Uterus (tissue), 4 donors: ENCODE results near the gene WNT16. TPM values are rescaled to one million over a fixed set of nuclear protein-coding genes. Genes with fewer than 3 reads are reported as not detected.

Experiments used
- DNase-seq, 2 donors: peaks; one replicate each; pipeline ENCODE4 v3.0.0-alpha.2; 2019 to 2020
- H3K27ac ChIP-seq, 2 donors: fragments of 200-600 bp; sonication (generic); 1 replicate in 1 of 2; 2 replicates in 1 of 2; pipeline ENCODE4 v1.5.1; 2016 to 2018
- H3K27me3 ChIP-seq, 2 donors: fragments of 200-600 bp; sonication (generic); one replicate each; pipeline ENCODE4 v1.5.1; 2018 to 2019; ENCODE audit warnings: control low read depth in 1 of 2
- H3K36me3 ChIP-seq, 2 donors: fragments of 200-600 bp; sonication (generic); one replicate each; pipeline ENCODE4 v1.5.1; 2019; ENCODE audit warnings: control low read depth in 1 of 2
- H3K4me1 ChIP-seq, 2 donors: fragments of 200-600 bp; sonication (generic); one replicate each; pipeline ENCODE4 v1.5.1; 2018 to 2019; ENCODE audit warnings: control low read depth in 1 of 2
- H3K4me3 ChIP-seq, 2 donors: fragments of 200-600 bp; sonication (generic); 1 replicate in 1 of 2; 2 replicates in 1 of 2; pipeline ENCODE4 v1.5.1; 2018 to 2019; ENCODE audit warnings: mild to moderate bottlenecking in 1 of 2
- H3K9me3 ChIP-seq, 2 donors: fragments of 200-600 bp; sonication (generic); one replicate each; pipeline ENCODE4 v1.5.1; 2019; ENCODE audit warnings: control low read depth in 1 of 2
- POLR2A ChIP-seq, 2 donors: fragments of 450-650 bp; IDR thresholded peaks; one replicate each; pipeline ENCODE4 v1.6.1; 2016; ENCODE audit warnings: antibody characterized with exemption in 2 of 2, mild to moderate bottlenecking in 1 of 2, moderate library complexity in 1 of 2
- intact Hi-C: fragments of 100-400 bp; cut with DNase I; formaldehyde crosslinking; loops from one replicate; pipeline ENCODE4 v1.15.1; 2023; ENCODE audit warnings: low total_unique reads
- total RNA-seq, 4 donors: library from RNA; depleted of rRNA in 3 of 4; stranded (reverse); fragments of >200 nt in 3 of 4; gene quantifications; one replicate each; pipeline versions ENCODE4 v1.1.0 to v1.2.4, GENCODE V29; 2014 to 2023
- TF ChIP-seq, protein P1 (sequence below), 4 experiments: fragments of 200-600 bp in 2 of 4; fragments of 450-650 bp in 2 of 4; sonication (generic) in 2 of 4; IDR thresholded peaks; one replicate each; pipeline ENCODE4 v1.5.1; 2016 to 2019; ENCODE audit warnings: antibody characterized with exemption in 4 of 4, mild to moderate bottlenecking in 2 of 4, moderate library complexity in 1 of 4
- donor health status: DM: yes; HTN: yes; CAD: no.

WNT16 gene
- total RNA-seq, 4 donors from 2014 or later: 1.7 TPM; not detected in 3

DNA sequence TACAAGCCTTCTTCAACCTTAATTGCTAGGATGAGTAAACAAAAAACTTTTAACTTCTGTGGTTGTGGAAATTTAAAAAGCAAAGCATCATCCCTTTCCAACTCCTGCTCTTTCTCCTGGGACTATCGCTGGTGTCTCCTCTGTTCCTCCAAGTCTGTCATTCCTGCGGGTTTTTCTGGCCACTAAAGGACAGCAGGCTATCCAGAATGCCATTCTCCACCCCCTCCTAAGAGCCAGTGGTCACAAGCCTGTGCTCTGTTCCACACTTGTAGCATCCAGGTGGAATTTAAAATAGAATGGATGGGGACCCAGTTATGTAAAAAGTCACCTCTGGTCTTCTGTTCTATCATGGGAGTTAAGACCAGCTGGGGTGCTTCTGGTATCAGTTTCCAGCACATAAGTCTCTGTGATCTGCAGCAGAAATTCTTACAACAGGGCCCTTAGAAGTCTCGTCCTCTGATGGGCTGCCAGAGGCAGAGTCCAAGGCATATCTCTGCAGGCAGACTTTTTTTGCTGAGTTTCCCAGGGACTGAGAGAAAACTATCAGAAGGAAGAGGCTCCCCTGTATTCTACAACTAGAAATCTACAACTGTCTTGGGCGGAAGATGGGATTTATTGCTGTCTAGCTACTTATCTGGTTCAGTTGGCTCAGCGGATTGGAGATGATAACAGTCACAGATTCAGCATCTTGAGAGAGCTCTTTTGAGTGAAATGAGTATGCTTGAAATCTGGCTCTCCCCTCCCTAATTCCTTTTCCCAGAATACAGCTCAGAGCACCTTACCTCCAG lies 5.1 kb upstream of the WNT16 start:
- no peak for TF ChIP-seq POLR2A (IDR thresholded peaks at IDR 0.05)
- TF ChIP-seq, protein P1, sequence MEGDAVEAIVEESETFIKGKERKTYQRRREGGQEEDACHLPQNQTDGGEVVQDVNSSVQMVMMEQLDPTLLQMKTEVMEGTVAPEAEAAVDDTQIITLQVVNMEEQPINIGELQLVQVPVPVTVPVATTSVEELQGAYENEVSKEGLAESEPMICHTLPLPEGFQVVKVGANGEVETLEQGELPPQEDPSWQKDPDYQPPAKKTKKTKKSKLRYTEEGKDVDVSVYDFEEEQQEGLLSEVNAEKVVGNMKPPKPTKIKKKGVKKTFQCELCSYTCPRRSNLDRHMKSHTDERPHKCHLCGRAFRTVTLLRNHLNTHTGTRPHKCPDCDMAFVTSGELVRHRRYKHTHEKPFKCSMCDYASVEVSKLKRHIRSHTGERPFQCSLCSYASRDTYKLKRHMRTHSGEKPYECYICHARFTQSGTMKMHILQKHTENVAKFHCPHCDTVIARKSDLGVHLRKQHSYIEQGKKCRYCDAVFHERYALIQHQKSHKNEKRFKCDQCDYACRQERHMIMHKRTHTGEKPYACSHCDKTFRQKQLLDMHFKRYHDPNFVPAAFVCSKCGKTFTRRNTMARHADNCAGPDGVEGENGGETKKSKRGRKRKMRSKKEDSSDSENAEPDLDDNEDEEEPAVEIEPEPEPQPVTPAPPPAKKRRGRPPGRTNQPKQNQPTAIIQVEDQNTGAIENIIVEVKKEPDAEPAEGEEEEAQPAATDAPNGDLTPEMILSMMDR (IDR thresholded peaks at IDR 0.05): no peak
- intact Hi-C loops: no loop called here
- H3K36me3 ChIP-seq: no peaks in the 10 kb centered on the region

DNA sequence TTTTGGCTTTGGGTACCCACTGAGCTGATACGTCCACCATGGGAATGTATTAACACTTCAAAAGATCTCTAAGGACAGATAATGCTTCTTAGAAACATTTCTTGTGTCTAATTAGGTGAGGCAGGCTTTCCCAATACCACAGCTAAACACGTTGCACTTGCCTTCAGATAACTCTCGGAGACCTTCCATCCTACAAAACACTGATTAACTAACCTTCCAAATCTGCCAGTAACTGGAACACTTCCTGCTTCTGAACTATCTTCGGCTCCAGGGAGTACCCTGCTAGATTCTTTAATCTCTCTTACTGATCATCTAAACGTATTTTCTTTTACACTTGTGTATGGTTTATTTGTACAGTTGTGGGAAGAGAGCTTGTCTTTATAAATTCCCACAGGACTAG lies 1.1 kb upstream of the WNT16 start:
- peaks cover 0 to 16% of the 10 kb centered on the region in 2 donors for H3K4me1 ChIP-seq
- H3K4me3 ChIP-seq: no peak overlapping the region
- no peak for TF ChIP-seq POLR2A (IDR thresholded peaks at IDR 0.05)
- TF ChIP-seq, protein P1 (IDR thresholded peaks at IDR 0.05): no peak
- H3K27ac ChIP-seq: no peak overlapping the region
- no peak for DNase-seq
- no peaks in the 10 kb centered on the region for H3K36me3 ChIP-seq
- no peaks in the 10 kb centered on the region for H3K9me3 ChIP-seq
- intact Hi-C loops: no loop called here
- peaks cover 6 to 38% of the 10 kb centered on the region in 2 donors for H3K27me3 ChIP-seq

More for the DNA sequence above, 5.1 kb upstream of the WNT16 start:
- no peaks in the 10 kb centered on the region for H3K27me3 ChIP-seq
- H3K9me3 ChIP-seq: no peaks in the 10 kb centered on the region
- no peak overlapping the region for H3K27ac ChIP-seq
- H3K4me1 ChIP-seq: no peaks in the 10 kb centered on the region
- DNase-seq: no peak
- no peak overlapping the region for H3K4me3 ChIP-seq

DNA sequence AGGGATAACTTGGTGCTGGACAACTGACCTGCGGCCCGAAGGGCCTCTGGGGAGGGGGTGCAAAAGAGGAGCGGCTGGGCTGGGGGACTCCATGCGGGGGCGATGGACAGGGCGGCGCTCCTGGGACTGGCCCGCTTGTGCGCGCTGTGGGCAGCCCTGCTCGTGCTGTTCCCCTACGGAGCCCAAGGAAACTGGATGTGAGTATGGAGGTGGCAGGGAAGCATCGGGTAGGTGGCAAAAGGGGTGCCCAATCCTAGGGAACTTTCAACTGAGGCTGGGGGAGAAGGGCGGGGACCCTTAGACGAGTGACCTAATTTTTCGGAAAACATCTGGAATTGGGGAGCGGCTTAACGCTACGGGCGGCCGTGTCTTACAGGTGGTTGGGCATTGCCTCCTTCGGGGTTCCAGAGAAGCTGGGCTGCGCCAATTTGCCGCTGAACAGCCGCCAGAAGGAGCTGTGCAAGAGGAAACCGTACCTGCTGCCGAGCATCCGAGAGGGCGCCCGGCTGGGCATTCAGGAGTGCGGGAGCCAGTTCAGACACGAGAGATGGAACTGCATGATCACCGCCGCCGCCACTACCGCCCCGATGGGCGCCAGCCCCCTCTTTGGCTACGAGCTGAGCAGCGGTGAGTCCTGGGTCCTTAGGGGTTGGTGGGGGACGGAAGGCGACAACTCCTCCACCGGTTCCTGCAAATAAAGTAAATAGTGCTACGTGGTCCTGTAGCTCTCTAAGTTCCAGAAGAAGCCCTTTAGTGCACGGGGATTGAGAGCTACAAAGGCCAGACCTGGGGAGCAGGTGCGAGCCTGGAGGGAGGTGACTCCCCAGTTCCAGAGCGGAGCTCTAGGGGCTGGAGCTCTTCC lies 622 bp downstream of the WNT16 start:
- peak overlapping the region; percentile 8 to 15 for H3K4me3 ChIP-seq
- H3K27ac ChIP-seq: no peak overlapping the region
- H3K9me3 ChIP-seq: no peaks in the 10 kb centered on the region
- DNase-seq: peak in 1 of 2 donors; percentile 16
- intact Hi-C loops: no loop called here
- peaks cover 0 to 16% of the 10 kb centered on the region in 2 donors for H3K4me1 ChIP-seq
- no peak for TF ChIP-seq POLR2A (IDR thresholded peaks at IDR 0.05)
- TF ChIP-seq, protein P1 (IDR thresholded peaks at IDR 0.05): no peak
- H3K36me3 ChIP-seq: no peaks in the 10 kb centered on the region
- H3K27me3 ChIP-seq: peaks cover 6 to 55% of the 10 kb centered on the region in 2 donors

DNA sequence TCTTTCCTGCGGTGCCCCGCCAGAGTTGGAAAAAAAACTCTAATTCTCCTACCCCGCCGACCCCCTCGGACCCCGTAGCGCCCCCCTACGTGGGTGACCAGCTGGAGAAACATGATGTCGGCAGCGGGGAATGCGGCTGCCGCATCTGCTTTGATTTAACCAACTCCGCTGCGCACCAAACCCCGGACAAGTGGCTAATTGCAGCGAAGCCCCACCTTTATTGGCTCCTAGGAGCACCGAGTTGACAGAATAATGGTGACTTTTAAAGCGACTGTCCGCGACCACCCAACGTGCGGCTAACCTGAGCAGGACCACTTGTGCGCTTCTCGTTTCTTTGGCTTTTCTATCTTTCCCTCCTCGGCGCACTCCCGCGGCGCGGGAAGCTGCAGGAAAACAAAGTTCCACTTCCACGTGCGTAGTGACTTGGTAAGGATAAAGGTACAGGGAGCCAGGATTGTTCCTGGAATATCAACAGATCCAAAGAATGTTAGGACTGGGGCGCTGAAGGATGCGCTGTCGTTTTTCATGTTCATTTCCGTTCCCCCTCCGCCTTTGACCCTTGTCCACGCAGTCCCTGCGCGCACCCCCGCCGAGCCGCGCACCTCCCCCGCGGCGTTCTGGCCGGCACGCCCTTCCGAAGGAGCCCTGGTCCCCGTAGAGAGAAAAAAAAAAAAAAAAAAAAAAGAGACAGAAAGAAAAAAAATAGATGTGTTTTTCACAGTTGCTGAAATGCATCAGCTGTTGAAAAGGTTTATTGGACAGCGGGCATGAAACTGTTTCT lies 1.4 kb downstream of the WNT16 start:
- Histone ChIP-seq H3K4me1 (peaks cover 0 to 16% of the 10 kb centered on the region in 2 donors), H3K4me3 (peak overlapping the region; percentile 8 to 15), H3K27ac (no peak overlapping the region), H3K27me3 (peaks cover 6 to 61% of the 10 kb centered on the region in 2 donors), H3K9me3 (no peaks in the 10 kb centered on the region), H3K36me3 (no peaks in the 10 kb centered on the region)
- no peak for DNase-seq
- TF ChIP-seq, protein P1 (IDR thresholded peaks at IDR 0.05): no peak
- no peak for TF ChIP-seq POLR2A (IDR thresholded peaks at IDR 0.05)
- intact Hi-C loops: no loop called here
